SKM-1 (cell line): ENCODE results near the gene NRXN2.

Experiments
- DNase-seq: peaks from one replicate; lab custom pipeline; 2025; ENCODE audit not compliant: unreplicated experiment; lab: John Stamatoyannopoulos, UW

Gene NRXN2

DNA sequence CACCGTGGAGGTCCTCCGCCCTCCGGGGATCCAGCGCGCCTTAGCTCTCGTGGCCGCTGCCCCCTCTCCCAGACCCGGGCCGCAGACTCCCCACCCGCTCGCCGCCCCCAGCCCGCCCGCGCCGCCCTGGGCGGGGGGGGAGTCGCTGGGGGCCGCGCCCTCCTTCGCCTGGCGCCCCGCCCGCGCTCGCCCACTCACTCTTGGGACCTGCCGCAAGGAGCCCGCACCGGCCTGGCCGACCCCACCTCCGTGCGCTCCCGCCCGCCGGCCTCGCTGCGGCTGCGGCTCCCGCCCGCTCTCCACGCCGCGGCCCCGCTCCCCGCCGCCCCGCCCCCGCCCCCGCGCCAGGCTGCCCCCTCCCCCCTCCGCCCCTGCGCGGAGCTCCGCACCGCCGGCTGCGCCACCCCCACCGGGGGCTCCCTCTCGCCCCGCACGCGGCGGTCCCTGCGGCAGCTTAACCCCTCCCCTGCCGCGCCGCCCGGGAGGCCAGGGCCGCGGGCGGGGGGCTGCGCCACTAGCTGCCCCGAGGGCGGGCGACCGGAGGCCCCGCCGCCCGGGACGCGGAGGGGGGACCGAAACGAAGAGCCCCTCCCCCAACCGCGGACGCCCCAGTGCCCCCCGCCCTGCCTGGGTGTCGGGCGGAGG, 21.7 kb upstream of the NRXN2 start:
- DNase-seq = no peak

DNA sequence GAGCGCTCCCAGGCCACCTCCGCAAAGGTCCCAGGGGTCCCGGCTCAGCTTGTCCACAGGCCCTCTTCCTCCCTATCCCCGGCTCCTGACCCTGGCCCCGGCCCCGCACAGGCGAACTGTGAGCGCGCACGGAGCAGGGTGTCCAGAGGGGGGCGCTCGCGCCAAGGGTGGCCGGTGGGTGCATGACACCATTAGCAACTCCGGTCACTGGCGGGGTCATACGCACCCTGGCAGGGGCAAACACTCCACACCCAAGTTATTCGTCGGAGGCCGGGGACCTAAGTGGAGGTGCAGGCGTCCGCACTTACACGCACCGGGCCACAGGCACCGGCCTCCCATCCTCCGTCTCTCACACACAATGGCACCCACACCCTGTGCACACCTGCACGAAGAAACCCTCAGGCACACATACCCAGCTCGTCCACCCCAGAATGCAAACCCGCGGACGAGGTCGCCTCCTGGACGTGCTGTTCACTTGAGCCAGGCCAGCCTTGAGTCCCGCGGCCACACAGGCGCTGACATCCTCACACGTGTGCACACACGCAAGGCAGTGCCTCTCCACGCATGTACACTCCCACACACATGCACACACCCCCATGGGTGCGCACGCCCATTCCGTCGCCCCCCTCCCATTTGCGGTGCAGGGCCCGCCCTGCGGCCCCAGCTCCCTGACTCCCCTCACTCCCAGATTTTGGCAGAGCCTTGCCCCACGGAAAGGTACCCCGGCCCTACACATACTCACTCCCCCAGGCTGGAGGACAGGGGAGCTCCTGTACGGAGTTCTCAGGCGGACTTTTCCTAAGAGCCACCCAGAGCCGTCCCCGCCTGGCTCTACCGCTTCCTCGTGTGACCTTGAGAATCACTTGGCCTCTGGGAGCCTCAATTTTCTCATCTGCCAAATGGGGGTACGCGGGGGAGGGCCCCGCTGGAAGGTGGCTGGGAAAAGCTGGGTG, 20.9 kb upstream of the NRXN2 start, which contains the start of gene RASGRP2:
Gene RASGRP2, minus strand, starts transcription at position 552 of the 953 bp plus-strand sequence. CDS start 1,276 bp downstream, outside the sequence.
- peak; percentile 69 for DNase-seq

DNA sequence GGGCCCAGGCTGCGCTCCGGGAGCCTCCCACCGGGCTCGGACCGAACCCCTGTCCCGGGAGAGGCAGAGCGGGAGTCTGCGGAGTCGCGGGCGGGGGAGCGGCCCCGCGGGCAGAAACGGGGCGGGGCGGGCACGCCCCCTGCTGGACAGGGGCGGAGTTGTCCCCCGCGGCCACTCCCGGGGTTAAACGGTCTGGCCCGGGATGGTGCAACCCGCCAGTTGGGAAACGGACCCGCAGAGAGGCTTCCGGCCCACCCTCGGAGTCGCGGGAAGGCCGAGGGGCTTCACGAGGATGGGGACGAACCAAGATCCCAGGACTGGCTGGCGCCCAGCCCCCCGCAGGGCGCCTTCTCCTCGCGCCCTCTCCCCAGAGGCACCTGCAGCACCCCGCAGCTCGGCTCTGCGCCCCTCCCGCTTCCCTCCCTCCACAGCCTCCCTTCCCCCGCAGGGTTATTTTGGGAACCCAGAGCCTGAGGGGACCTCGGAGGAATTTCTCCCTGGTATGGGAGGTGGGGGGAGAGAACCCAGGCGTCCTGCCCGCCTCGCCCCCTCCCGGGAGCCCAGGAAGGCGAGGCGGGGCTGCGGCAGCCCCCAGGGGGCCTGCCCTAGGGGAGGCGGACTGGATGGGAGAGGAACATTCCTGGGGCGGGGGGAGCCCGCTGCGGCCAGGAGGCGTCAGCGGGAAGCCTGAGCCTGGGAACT, 20.0 kb upstream of the NRXN2 start:
- DNase-seq = peak; percentile 69

DNA sequence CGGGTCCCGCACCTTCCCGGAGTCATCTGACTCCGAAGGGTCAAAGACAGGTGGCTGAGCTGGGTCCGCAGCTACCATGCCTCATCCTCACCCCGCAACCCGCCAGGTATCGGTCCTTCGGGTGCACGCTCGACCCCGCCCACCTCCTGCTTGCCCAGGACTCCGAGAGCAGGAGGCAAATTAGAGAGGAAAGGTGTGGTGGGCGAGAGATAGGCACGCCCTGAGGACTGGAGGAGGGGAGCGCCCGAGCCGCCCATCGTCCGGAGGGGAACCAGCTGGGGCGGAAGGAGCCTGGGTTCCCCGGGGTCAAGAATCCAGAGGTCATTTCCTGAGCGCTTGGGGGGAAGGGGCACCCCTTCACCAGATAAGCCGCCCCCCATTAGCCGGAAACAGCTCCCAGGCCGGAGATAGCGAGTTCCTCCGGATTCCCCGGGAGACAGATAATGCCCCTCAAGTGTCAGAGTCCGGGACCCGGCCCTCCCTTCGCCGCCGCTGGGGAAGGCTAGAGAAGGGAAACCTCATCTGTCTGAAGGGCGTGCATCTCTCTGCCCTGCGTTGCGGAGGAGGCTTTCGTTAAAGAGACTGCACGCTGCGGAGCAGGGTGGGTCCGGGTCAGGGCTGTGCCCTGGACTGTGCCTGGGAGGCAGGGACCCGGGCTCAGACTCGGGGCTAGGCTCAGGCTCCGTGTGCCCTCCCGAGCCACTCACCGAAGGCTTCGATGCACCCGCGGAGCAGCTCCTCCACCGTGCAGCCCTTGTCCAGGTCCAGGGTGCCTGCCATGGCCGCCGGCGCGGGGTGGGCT, 19.3 kb upstream of the NRXN2 start:
- DNase-seq = no peak

DNA sequence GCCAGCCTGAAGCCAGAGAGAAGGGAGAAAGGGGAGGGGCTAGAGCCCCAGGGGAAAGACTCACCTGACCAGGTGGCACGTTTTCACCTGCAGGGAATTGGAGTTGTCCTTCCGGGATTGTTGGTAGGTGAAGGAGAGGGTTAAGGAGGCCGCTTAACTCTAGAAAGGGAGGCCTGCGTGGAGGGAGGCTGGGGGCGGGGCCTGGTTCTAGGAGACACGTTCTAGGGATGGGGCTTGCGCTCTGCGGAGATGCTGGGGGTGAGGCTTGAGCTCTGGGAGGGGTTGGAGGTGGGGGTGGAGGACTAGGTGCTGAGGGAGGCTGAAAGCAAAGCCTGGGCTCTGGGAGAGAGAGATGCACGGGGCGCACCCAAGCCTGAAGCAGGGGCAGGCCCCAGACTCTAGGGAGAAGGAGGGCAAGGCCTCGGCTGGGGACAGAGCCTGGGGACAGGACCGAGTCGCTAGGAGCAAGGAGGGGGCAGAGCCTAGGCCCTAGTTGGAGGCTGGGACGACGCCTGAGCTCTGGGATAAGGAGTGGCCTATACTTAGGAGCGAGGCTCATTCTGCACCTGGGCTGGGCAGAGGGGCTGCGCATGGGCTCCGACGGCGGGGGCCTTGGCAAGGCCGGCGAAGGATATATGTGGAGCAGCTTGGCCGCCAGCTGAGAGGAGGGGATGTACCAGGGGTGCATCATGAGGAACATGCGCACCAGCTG, 18.5 kb upstream of the NRXN2 start:
- DNase-seq = no peak

DNA sequence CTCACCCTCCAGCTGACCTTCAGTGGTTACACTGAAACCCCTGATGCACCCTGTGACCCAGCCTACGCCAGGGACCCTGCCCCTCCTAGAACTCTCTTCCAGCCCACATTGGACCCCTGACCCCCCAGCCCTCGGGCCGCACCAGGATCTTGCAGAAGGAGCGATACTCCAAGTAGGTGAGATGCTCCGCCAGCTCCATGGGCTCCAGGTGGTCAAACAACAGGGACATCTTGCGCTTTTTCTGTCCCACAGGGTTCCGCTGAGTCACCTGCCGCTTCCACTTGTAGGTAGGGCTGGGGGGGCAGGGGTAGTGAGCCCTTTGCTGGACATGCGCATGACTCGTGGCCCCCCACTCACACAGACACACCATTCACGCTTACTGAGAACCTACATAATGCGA, 16.9 kb upstream of the NRXN2 start:
- DNase-seq = no peak

DNA sequence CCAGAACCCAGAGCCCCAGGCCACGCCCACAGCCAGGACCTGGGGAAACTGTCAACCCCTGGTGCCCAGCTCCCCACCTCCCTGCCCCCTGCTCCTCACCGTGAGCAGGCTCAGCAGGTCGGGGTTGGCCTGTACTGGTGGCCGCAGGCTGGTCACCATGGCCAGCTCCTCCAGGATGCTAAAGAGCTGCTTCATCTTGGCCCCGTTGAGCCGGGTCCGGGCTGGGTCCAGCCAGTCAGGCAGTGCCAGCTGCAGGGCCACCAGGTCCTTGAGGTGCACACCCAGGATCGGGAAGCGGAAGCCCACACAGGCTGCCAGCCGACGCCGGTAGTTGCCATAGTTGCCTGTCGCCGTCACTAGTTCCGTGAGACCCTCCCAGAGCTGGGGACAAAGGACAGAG, 13.7 kb upstream of the NRXN2 start:
- DNase-seq = no peak

DNA sequence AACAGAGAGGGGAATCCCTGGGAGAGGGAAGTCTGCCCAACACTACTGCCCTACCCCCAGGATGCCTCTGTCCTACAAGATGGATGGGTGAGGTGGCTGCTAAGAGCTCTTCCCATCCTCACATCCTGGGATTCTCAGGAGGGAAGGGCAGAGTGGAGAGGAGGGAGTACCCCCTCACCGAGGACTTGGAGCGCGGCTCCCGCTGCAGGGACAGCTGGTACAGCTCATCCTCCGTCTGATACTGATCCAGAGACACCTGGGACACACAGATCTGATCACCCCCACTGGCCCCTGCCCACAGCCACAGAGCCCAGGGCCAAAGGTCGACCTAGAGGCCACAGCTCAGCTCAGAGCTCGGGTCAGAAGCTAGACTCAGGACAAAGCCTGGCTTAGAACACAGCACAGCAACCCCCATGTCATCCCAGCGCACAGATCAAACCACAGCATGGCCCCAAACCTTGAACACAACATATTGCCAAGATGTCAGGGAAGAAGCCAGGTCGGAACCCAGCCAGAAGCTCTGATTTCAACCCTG, 12.8 kb upstream of the NRXN2 start:
- no peak for DNase-seq

DNA sequence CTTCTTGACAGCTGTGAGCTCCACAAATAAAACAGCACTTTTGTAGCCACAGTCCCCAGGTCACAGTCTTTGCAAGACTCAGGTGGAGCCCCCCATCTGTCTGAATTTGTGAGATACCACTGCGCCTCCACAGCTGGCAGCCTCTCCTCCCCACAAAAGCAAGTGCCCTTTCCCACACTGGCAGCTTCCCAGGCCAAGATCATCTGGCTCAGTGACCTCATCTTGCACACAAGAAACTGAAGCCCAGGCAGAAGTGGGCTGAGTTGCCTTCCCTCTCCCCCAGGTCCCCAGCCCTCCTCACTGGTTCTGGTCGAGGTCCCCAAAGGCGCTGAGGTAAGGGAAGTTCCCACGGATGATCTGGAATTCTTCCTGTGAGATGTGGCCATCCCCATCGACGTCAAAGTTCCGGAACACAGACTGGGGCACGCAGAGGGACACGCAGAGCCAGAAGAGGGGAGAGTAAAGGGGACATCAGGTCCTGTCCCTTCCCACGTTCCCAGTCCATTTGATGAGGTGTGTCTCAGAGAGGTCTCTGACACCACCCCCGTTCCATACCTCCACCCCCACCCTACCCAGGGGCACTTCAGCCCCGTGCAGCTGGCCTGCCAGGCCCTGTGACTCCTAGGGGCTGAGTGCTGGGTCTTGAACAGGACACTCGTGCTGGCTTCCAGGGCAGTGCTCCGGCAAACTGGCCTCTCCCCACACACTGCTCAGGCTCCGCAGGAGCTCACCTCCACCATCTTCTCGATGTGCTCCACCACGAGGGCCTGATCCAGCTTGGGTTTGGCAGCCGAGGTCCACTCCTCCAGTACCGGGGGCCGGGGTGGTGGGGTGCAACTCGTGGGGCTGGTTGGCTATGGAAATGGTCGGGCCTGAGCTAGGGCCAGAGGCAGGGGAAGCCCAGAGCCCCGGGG, 12.1 kb upstream of the NRXN2 start:
- no peak for DNase-seq

DNA sequence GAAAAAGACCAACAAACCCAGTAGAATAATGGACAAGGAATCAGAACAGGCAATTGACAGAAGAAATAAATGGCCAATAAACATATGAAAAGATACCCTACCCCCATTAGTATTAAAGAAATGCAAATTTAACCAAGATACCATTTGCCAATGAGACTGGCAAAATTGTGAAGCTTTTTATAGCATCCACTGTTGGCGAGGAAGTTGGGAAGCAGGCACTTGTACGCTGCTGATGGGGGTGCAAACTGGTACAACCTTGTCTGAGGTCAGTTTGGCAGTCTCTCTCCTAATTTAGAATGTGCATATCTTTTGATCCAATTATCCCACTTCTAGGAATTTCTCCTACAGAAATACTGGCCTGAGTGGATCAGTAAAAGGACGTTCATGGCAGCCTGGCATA, 8.6 kb upstream of the NRXN2 start:
- DNase-seq = no peak

DNA sequence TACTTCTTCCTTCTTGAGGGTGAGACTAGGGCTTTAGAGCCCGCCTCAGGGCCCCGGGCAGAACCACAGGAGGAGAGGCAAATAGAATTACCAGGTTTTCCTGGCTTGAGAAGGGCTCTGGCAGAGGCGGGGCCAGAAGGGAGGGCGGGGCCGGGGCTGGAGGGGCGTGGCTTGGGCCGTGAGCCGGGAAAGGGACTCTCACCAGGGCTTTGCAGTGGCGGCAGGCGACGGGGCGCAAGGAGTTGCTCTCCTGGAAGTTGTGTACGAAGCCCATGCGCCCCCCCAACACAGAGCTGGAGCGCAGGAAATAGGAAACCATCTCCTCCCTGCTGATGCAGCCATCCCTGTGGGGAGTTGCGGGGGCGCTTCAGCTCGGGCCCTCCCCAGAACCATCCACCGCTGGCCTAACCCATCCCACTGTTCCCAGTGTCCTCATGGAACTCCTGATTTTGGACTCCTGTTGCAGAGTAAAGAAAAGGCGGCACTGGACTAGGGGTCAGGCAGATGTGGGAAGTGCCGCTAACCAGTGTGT, 6.9 kb upstream of the NRXN2 start:
- DNase-seq = no peak

DNA sequence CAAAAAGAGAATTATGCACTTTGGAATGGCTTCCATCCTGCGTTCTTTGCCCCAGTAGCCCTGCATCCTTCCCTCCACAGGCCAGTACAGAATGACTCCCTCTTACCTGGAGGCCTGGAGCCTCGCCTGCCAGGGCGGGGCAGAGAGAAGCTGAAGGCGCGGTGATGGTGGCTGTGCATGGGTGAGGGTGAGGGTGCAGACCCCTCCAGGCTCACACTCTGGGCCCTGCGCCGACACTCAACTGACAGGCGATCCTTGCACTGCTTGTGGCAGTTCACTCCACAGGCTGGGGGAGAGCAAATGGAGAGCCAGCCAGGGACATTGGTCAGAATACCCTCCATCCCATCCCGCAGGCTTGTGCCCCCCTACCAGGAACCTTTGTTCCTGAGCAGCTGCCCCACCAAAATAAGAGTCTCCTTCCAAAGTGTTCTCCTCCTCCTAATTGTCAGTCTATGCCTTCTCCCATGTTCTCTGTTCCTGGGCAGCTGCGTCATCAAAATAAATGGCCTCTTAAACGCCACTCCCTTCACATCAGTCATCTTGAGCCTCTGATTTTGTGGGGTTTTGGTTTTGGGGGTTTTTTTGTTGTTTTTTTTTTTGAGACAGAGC, 5.9 kb upstream of the NRXN2 start:
- DNase-seq = no peak

DNA sequence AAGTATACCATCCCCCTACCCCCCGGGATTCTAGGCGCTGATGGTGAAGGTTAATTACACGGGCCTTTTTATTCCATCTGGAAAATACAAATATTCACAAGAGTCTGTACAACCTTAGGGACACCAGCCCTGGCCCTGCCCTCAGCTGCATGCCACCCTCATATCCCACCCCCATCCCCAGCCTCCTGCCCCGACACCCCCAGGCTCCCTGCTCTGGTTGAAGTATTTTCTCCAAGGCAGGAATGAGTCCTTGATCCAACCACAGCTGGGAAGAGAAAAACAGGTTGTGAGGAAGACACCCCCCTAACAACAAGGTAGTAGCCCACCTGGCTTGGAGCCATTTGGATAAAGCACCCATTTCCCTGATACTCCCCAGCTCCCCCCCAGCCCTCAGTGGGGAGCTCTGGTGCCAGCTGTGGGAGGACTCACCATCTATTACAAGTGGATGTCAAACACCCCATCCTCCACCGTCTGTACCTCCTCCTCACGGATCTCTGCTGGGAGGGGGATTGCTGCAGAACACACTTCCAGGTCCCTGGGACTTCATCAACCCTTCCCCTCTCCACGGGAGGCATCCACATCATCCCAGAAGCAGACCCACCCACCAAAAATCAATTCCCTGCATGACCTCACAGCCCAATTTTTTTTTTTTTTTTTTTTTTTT, 4.0 kb upstream of the NRXN2 start:
- DNase-seq = no peak

DNA sequence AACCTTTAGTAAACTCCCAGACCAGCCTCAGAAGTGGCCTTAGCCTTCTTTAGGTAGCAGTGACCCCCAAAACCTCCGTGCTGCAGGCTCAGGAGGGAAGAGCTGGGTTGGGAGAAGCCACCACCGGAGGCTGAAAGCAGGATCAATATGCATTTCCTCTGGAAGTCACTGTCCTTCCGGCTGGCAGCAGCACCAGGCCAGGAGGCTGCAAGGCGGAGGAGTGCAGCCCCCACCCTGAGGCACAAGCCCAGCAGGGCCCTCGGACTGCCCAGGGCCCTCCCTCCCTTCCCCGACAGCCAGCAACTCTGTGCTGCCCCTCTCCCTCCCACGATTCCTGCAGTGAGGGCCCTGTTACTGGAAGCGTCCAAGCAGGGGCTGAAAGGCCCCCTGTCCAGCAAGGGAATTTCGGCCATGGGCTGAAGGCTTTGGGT, 3.2 kb upstream of the NRXN2 start:
- no peak for DNase-seq

DNA sequence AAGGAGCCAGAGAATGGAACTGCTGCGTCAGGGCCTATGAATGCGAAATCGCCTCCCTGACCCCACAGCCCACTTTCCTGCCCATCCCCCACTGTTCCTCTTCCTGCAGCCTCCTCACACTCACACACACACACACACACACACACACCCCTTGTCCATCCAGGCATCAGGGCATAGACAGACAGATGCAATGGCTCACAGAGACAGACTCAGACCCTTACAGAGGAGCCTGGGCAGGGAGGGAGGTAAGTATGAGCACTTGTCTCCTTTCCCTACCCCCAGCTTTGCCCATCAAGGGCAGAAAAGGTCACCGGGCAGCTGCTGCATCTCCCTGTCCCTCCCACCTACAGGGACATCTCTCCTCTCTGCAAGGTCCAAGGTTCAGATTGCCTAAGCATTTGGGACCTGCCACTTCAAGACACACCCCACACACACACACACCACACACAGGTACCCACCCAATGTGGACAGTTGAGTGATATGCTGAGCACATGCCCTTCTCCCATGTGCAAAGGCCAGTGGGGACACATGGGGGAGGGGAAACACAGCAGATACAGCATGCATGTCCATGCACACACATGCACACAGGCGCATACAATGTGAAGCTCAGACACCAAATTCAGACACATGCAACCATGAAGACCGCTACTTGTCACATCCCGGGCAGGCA, 2.0 kb upstream of the NRXN2 start:
- no peak for DNase-seq

DNA sequence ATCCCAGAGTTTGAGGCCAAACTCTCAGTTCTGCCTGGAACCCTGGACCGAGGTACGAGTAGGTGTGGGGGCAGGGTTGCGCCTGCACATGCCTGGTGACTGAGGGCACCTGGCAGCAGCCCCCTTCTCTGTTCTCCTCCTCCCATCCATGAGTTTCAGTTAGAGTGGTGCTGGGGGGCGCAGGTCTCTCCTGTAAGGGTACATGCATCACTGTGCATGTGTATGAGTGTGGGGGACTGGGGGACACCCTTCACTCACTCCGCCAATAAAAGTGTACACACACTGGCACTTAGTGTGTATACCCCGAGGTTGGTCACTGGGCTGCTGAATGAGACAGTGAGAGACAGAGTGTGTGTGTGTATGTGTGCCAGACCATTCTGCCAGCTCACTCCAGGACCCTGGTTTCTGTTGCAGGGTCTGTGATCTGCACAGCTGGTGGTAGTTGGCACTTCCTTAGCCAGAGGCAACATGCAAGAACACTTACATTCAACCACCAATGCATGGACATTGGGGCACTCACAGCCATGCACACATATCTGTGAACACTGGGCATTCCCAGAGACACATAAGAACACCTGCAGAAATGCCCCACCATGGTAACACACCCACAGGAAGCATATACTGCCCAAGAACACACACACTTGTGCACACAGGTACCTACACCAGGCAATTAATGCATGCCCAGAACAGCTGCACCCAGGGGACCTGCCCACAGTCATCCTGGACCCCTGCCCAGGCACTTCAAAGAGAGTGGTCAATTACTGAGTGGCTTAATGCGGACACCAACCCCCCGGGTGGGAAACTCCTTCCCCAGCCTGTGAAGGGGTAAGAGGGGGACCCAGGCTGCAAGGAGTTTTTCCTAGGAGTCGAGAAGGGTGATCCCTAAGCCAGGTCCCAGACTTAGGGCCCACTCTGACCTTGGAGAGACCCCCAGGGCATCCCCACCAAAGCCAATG, 1.2 kb upstream of the NRXN2 start:
- DNase-seq = no peak
